ENCODE measurements around the gene RSU1. TPM values are rescaled to one million over a fixed set of nuclear protein-coding genes. Genes with fewer than 3 reads are reported as not detected.

The RSU1 gene
- total and polyA plus RNA-seq, 10 donors, result 20.5 to 81.7 (median 63.4) TPM

DNA sequence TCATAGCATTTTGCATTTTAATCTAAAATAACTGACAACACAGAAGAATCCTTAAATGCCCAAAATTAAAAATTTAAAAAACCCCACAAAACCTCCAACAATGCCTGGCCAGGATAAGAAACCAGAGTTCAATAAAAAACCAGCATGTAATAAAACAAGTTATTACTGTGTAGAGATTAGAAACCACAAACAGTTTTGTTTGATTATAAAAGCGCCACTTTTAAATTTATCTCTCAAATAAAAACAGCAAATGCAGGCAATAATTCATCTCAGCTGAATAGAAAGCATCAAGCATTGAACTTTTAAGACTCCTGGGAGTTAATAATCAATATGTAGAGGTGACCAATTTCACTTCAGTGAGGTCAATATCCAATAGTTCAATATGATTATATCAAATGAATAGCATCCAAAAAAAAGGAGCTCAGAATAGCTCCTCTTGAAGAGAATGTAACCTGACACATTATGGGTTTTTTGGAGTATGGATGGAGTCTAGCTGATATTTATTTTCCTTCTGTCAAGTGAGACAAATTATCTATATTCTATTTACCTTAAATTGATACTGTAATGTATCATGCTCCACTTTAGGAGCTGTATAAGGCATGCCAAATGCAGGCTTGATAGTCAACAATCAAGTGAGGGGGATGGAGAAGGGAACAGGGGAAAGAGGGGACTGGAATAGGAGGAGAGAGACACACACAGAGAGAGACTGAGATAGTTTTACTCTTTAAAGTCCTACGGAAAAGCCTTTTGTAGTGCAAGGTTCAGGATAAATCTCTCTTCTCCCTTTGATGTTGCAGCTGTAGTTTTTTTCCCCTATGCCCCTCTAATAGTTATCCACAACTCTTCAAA, 130.9 kb downstream of the RSU1 start:
- TF ChIP-seq POLR2A (IDR thresholded peaks at IDR 0.05), result no peak
- no peak for TF ChIP-seq POLR2AphosphoS5 (IDR thresholded peaks at IDR 0.05)
- TF ChIP-seq, protein P1, sequence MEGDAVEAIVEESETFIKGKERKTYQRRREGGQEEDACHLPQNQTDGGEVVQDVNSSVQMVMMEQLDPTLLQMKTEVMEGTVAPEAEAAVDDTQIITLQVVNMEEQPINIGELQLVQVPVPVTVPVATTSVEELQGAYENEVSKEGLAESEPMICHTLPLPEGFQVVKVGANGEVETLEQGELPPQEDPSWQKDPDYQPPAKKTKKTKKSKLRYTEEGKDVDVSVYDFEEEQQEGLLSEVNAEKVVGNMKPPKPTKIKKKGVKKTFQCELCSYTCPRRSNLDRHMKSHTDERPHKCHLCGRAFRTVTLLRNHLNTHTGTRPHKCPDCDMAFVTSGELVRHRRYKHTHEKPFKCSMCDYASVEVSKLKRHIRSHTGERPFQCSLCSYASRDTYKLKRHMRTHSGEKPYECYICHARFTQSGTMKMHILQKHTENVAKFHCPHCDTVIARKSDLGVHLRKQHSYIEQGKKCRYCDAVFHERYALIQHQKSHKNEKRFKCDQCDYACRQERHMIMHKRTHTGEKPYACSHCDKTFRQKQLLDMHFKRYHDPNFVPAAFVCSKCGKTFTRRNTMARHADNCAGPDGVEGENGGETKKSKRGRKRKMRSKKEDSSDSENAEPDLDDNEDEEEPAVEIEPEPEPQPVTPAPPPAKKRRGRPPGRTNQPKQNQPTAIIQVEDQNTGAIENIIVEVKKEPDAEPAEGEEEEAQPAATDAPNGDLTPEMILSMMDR (IDR thresholded peaks at IDR 0.05 in 8 of 11, conservative IDR thresholded peaks at IDR 0.05 in 3 of 11), result no peak
- no peaks in the 10 kb centered on the region for H3K9me3 ChIP-seq
- H3K27ac ChIP-seq, result no peak overlapping the region
- no peak overlapping the region for H3K4me3 ChIP-seq
- peaks cover 0 to 21% (median 3%) of the 10 kb centered on the region in 6 donors for H3K36me3 ChIP-seq
- DNase-seq, result no peak
- intact Hi-C loops (cut with DNase I; ENCODE audit: low total_unique reads), result no loop called here
- WGBS, 5 donors, result 48 to 92% (median 87%) methylated on average over 2 of the region's 2 CpGs
- no peaks in the 10 kb centered on the region for H3K4me1 ChIP-seq
- no peaks in the 10 kb centered on the region for H3K27me3 ChIP-seq (replicated peaks in 1 of 7)

- intact Hi-C loops (cut with DNase I; ENCODE audit: low total_unique reads), result no loop called here
- 89 to 97% (median 94%) methylated on average over 6 of the region's 6 CpGs for WGBS, 5 donors
- Histone ChIP-seq H3K9me3 (no peaks in the 10 kb centered on the region), H3K4me1 (no peaks in the 10 kb centered on the region), H3K4me3 (no peak overlapping the region), H3K27me3 (replicated peaks in 1 of 7) (no peaks in the 10 kb centered on the region), H3K36me3 (peaks cover 0 to 20% (median 3%) of the 10 kb centered on the region in 6 donors), H3K27ac (no peak overlapping the region)
- no peak for DNase-seq
- TF ChIP-seq POLR2AphosphoS5 (IDR thresholded peaks at IDR 0.05) (no peak), POLR2A (IDR thresholded peaks at IDR 0.05) (no peak)
- TF ChIP-seq, protein P1 (IDR thresholded peaks at IDR 0.05 in 8 of 11, conservative IDR thresholded peaks at IDR 0.05 in 3 of 11), result no peak
These were observed 131.7 kb downstream of the RSU1 start for GRCh38 chr10:16685551-16685950.

GRCh38 chr10:16681521-16681920, 135.7 kb downstream of the RSU1 start:
- intact Hi-C loops (cut with DNase I; ENCODE audit: low total_unique reads), result no loop called here
- Histone ChIP-seq H3K4me1 (no peaks in the 10 kb centered on the region), H3K27ac (no peak overlapping the region), H3K4me3 (no peak overlapping the region), H3K36me3 (peaks cover 0 to 6% (median 0%) of the 10 kb centered on the region in 6 donors), H3K9me3 (peaks cover 0 to 10% (median 1%) of the 10 kb centered on the region in 8 donors), H3K27me3 (replicated peaks in 1 of 7) (no peaks in the 10 kb centered on the region)
- DNase-seq, result no peak
- 69 to 91% (median 81%) methylated on average over 1 of the region's 1 CpG for WGBS, 5 donors
- TF ChIP-seq POLR2AphosphoS5 (IDR thresholded peaks at IDR 0.05) (no peak), POLR2A (IDR thresholded peaks at IDR 0.05) (no peak)
- TF ChIP-seq, protein P1 (IDR thresholded peaks at IDR 0.05 in 8 of 11, conservative IDR thresholded peaks at IDR 0.05 in 3 of 11), result no peak

DNA sequence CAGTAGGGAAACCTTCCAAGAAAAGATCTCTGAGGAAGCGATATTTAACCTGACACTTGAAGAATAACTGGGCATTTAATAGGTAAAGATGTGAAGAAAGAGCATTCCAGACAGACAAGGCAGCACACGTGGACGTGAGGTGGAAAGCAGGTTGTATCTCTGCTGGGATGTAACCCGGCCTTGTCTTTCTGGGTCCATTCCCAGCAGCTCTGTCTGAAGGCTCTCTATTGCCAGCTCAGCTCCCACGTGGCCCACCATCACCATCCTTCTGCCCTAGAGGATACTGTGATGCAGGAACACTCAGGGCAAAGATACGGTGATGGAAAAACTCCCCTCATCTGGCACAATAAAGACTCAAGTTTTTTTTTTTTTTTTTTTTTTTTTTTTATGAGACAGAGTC, 137.7 kb downstream of the RSU1 start:
- H3K27ac ChIP-seq, result no peak overlapping the region
- TF ChIP-seq, protein P1 (IDR thresholded peaks at IDR 0.05 in 8 of 11, conservative IDR thresholded peaks at IDR 0.05 in 3 of 11), result no peak
- TF ChIP-seq POLR2AphosphoS5 (IDR thresholded peaks at IDR 0.05) (no peak), POLR2A (IDR thresholded peaks at IDR 0.05) (no peak)
- peaks cover 0 to 26% (median 0%) of the 10 kb centered on the region in 6 donors for H3K36me3 ChIP-seq
- no peaks in the 10 kb centered on the region for H3K4me1 ChIP-seq
- H3K9me3 ChIP-seq, result peaks cover 0 to 11% (median 3%) of the 10 kb centered on the region in 8 donors
- intact Hi-C loops (cut with DNase I; ENCODE audit: low total_unique reads), result no loop called here
- no peaks in the 10 kb centered on the region for H3K27me3 ChIP-seq (replicated peaks in 1 of 7)
- no peak for DNase-seq
- 94 to 98% (median 95%) methylated on average over 6 of the region's 6 CpGs for WGBS, 5 donors
- no peak overlapping the region for H3K4me3 ChIP-seq

Measured in spleen (tissue), 11 donors.